ENCODE results near the gene TMEM33. TPM values are rescaled to one million over a fixed set of nuclear protein-coding genes. Genes with fewer than 3 reads are reported as not detected.
"Not testable (repeated sequence)": the region's sequence is repeated elsewhere in the genome, so short reads cannot be mapped to it uniquely, and the experiment has no call there.

The TMEM33 gene
- total RNA-seq, 4 donors from 2014 or later = 40.2 to 76.4 (median 43.1) TPM

GRCh38 chr4:41912546-41912945, 22.7 kb upstream of the TMEM33 start:
- H3K36me3 ChIP-seq = no peaks in the 10 kb centered on the region
- no peaks in the 10 kb centered on the region for H3K9me3 ChIP-seq
- no peak for DNase-seq (ENCODE audit: low spot score in 2 of 2)
- no peak for TF ChIP-seq EP300 (IDR thresholded peaks at IDR 0.05)
- TF ChIP-seq CTCF (IDR thresholded peaks at IDR 0.05) = no peak
- no peak for TF ChIP-seq POLR2A (IDR thresholded peaks at IDR 0.05)
- no peak overlapping the region for H3K27ac ChIP-seq
- H3K27me3 ChIP-seq = no peaks in the 10 kb centered on the region
- H3K4me3 ChIP-seq = no peak overlapping the region
- WGBS, 2 donors = 65 to 79% methylated on average over 5 of the region's 5 CpGs
- no peaks in the 10 kb centered on the region for H3K4me1 ChIP-seq

- Histone ChIP-seq H3K9me3 (no peaks in the 10 kb centered on the region), H3K4me3 (no peak overlapping the region), H3K36me3 (no peaks in the 10 kb centered on the region), H3K27ac (no peak overlapping the region), H3K27me3 (no peaks in the 10 kb centered on the region), H3K4me1 (no peaks in the 10 kb centered on the region)
- DNase-seq (ENCODE audit: low spot score in 2 of 2) = no peak
- no peak for TF ChIP-seq EP300 (IDR thresholded peaks at IDR 0.05)
- TF ChIP-seq POLR2A (IDR thresholded peaks at IDR 0.05) = no peak
- TF ChIP-seq CTCF (IDR thresholded peaks at IDR 0.05) = no peak
Measured at GRCh38 chr4:41913509-41913908, 21.7 kb upstream of the TMEM33 start.

- no peak for DNase-seq (ENCODE audit: low spot score in 2 of 2)
- 64 to 76% methylated on average over 2 of the region's 2 CpGs for WGBS, 2 donors
Measured at GRCh38 chr4:41918278-41918677, 17.0 kb upstream of the TMEM33 start.

DNA sequence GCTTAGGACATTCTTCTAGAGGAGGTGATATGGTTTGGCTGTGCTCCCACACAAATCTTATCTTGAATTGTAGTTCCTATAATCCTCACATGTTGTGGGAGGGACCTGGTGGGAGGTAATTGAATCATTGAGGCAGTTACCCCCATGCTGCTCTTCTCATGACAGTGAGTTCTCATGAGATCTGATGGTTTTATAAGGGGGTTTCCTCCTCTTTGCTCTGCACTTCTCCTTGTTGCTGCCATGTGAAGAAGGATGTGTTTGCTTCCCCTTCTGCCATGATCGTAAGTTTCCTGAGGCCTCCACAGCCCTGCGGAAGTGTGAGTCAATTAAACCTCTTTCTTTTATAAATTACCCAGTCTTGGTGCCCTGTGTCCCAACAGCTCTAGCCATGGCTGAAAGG, 14.8 kb upstream of the TMEM33 start:
- not testable (repeated sequence) for H3K4me1 ChIP-seq; H3K27me3 ChIP-seq; H3K9me3 ChIP-seq; H3K4me3 ChIP-seq; H3K36me3 ChIP-seq; DNase-seq (ENCODE audit: low spot score in 2 of 2); H3K27ac ChIP-seq
- WGBS, 2 donors = 90 to 94% methylated on average over 2 of the region's 2 CpGs

More at GRCh38 chr4:41918278-41918677, 17.0 kb upstream of the TMEM33 start:
- no peak for TF ChIP-seq CTCF (IDR thresholded peaks at IDR 0.05)
- no peak for TF ChIP-seq EP300 (IDR thresholded peaks at IDR 0.05)
- TF ChIP-seq POLR2A (IDR thresholded peaks at IDR 0.05) = no peak
- H3K4me1 ChIP-seq = no peaks in the 10 kb centered on the region
- H3K36me3 ChIP-seq = no peaks in the 10 kb centered on the region
- H3K27me3 ChIP-seq = no peaks in the 10 kb centered on the region
- H3K27ac ChIP-seq = no peak overlapping the region
- H3K9me3 ChIP-seq = peaks cover 0 to 4% (median 0%) of the 10 kb centered on the region in 4 donors
- no peak overlapping the region for H3K4me3 ChIP-seq

GRCh38 chr4:41921476-41921875, 13.8 kb upstream of the TMEM33 start:
- TF ChIP-seq EP300 (IDR thresholded peaks at IDR 0.05) (no peak), CTCF (IDR thresholded peaks at IDR 0.05) (no peak), POLR2A (IDR thresholded peaks at IDR 0.05) (no peak)
- Histone ChIP-seq H3K27ac (no peak overlapping the region), H3K36me3 (no peaks in the 10 kb centered on the region), H3K9me3 (peaks cover 0 to 4% (median 0%) of the 10 kb centered on the region in 4 donors), H3K4me3 (no peak overlapping the region), H3K27me3 (no peaks in the 10 kb centered on the region), H3K4me1 (no peaks in the 10 kb centered on the region)
- WGBS, 2 donors = 77 to 80% methylated on average over 4 of the region's 4 CpGs
- DNase-seq (ENCODE audit: low spot score in 2 of 2) = no peak

All from tibial nerve (tissue), 4 donors.